Head of caudate nucleus (tissue), 42 donors: Measurements from ENCODE around the gene MGMT.

Experiments used
- DNase-seq, 42 donors: peaks; one replicate each; pipeline versions ENCODE4 v3.0.0 to v3.0.0-alpha.2; 2020 to 2021; ENCODE audit warnings: mixed read lengths in 7 of 42
- intact Hi-C: fragments of 100-400 bp; cut with DNase I; formaldehyde crosslinking; loops from one replicate; pipeline ENCODE4 v1.15.0; 2022

The MGMT gene

DNA sequence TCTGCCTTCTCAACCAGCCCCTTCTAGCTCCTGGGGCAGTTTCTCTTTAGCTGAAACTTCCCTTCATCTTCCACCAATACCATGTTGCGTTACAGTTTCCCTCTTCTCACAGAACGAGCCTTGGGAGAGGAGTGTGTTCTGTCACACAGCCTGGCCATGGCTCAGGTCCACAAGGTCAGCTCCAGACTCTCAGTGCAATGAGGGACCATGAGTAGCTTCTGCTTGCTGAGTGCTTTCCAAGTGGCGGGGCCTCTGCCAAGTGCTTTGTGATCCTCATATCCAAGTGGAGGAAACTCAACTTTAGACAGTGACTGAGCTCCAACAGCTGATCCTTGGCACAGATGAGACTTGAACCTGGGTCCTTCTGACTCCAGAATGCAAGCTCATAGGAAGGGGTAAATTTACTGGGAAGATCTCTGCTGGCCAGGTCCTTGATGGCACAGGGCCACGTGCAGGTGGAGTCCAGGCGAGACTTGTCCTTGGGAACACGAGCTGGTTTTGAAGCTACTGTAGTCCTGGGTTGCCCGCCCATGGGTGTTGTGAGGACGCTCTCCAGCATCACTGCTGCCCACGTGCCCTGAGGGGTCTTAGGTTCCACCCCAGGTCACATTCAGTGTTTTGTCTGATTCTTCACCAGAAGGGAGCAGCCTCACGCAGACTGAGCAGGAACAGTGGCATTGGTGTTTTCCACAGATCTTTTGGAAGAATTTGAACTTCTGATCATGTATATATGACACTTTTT, 259.0 kb downstream of the MGMT start:
- intact Hi-C loops: no loop called here
- peak in 1 of 42 donors; percentile 33 for DNase-seq

DNA sequence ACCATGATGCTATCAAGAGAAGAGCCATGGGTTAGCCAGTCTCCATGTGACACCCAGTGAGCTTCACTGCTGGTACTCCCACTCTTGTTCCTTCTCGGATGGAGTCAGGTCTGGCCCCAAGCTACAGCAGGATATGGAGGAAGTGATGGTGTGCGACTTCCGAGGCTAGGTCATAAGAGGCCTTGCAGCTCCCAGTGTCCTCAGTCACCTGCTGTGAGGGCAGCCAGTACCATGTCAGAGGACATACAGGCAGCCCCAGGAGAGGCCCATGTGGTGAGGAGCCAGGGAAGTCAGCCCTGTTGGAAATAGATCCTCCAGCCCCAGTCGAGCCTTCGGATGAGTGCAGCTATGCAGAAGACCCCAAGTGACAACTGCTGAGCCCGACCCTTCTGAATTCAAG, 260.0 kb downstream of the MGMT start:
- intact Hi-C loops: no loop called here
- DNase-seq: no peak

DNA sequence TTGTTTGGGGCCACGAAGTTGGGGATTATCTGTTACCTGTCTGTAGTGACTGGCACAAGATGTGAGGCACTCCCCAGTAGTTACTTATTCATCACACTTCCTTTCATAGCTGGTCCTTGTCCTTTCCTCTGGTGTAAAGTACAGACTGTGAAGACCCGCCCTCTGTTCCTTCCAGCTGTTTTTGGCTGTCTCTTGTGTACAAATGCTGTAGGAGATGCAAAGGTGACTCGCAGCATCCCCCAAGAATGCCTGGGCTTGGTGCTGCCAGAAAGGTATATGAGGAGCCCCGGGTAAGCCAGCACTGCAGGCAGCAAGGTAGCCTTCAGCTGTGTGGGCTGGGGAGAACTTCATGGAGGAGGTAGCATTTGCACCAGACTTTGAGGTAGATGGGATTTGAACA, 260.5 kb downstream of the MGMT start:
- DNase-seq: no peak
- intact Hi-C loops: no loop called here

- intact Hi-C loops: no loop called here
- no peak for DNase-seq
Measured at GRCh38 chr10:129728246-129728820, 261.3 kb downstream of the MGMT start.

DNA sequence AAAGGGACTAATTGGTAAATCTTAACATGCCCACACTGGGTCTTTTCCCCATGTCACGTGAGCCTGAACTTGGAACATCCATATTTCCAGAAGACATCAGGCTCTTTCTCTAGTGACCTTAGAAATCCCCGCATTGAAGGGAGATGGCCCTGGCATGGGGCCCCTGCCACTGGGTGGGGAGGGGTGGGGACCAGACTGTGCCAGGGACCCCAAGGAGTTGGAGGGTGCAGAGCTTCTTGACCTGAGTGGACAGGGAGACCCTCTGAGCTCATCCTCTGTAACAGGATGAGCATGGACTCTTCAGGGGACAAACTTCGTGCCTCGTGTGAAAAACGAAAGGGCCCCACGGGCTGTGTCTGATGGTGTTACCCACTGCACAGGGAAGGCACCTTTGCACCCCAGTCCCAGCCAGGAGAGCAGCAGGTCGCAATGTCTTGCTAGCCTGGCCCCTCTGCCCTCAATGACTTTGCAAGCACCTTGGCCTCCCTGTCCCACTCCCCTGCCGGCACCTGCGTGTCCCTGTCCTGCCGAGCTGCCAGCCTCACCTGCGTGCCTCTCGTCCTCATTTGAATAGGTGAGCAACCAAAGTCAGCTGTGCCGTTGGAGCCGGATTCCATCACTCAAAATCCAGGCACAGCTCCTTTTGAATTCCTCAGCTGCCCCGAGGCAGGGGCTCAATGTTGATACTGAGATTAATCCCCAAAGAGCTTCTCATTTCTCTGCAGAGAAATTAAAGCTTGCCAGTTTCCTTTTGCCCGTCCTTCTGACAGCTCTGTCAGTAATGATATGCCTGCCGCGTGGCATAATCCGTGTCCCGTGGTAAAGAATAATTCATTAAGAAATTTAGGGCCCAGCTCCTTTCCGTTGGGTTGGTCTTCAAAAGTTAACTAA, 262.1 kb downstream of the MGMT start:
- intact Hi-C loops: no loop called here
- peak in 2 of 42 donors; percentile 12 to 28 for DNase-seq

- intact Hi-C loops: no loop called here
- DNase-seq: peak in 9 of 42 donors; percentile 16 to 59 (median 30)
Measured at GRCh38 chr10:129730272-129730992, 263.4 kb downstream of the MGMT start.

DNA sequence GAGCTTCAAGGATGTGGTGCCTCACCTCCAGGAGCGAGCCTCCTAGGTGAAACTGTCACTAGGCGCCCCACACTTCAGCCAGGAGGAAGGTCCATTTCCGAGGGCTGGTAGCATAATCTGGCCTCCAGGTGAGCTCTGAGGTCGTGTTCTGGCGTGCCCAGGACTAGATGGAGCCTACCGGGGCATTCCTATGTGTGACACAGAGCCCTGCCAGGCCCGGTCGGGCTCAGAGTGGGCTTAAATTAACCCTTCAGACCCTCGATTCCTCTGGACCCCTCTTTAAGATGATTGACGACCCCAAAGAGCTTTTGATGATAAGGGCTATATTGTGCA, 263.9 kb downstream of the MGMT start:
- DNase-seq: no peak
- intact Hi-C loops: no loop called here

DNA sequence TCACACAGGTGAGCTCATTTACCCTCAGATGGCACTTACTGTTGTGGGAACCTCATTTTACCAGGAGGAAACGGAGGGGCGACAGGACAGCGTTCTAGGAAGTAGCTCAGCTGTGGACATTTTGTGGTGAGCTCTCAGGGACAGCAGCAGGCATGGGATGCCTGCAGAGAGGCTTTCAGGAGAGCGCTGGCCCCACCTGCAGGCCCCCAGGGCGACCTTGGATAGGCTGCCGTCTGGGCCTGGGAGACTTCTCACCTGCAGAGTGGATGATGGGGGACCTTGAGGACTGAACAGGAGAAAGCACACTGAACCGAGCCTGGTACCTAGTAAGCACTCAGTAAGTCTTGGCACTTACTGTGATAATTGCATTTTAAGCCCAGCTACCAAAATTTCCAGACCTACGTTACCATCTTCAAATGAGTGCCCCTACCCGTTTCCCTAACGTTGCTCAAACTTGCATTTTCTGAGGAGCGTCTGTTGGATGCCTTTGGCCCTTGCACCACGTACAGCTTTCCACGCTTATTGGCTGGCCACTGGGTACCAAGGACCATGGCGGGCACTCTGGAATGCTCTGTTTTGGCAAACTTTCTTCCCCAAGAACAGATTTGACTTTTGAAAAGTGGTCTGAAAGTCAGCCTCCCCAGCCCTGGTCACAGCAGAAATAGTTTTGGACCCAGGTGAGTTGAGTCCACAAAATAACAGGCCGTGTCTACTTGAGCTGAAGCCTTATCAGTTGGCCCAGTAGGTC, 273.7 kb downstream of the MGMT start:
- DNase-seq: peak in 3 of 42 donors; percentile 5 to 13 (median 8)
- intact Hi-C loops: no loop called here

DNA sequence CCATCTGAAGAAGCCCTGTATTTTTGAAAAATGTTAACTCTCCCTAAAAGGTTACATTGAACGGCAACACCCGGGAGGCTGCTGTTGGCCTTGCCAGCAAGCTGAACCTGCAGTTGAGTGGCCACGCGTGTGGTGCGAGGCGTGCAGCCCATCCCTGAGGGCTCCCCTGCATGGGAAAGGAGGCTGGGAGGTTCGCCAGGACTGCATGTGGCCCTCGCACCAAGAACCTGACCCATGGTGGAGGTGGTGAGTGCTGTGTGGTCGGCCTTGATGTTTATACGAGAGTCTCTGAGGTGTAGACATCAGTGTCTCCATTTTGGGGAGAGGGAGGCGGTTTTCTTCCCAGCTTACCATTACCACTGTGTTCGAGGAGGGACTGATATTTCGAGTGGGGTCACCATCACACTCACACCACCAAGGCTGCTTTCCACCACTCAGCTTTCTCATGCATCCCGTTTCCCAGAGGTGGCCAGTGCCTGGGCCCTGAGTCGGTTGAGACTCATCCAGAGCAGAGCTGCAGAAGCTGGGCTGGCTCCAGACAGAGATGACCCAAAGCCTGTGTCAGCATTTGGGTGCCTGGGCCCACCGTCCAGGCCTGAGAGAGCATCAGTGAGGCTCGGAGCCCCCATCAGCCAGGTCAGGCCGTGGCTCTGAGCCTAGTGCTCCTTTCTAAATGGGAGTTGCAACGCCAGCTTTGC, 274.4 kb downstream of the MGMT start:
- peak in 5 of 42 donors; percentile 8 to 27 (median 15) for DNase-seq
- intact Hi-C loops: no loop called here

DNA sequence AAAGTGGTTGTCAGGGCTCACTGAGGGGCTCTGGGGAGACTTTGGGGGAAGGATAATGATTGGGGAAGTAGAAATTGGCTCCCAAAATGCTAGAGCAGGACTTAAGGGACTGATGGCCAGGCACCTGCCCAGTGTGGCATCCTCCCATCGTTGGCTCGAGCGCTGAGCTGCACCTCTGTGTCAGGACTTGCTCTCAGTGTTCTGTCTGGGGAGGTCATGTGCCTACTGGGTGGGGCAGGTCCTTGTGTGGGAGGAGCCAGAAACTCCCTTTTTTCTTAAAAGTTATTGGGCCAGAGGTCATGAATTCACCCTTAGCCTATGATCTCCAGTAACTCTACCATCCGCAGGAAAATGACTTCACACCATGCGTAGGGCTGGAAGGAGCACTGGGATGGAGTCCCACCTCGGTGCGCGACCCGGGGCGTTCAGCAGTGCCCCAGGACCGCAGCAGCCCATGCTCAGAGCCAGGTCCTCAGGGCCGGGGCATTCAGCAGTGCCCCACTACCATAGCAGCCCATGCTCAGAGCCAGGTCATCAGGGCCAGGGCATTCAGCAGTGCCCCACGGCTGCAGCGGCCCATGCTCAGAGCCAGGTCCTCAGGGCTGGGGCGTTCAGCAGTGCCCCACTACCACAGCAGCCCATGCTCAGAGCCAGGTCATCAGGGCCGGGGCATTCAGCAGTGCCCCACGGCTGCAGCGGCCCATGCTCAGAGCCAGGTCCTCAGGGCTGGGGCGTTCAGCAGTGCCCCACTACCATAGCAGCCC, 275.1 kb downstream of the MGMT start:
- peak in 5 of 42 donors; percentile 1 to 37 (median 21) for DNase-seq
- intact Hi-C loops: no loop called here

GRCh38 chr10:129742742-129743550, 275.9 kb downstream of the MGMT start:
- intact Hi-C loops: no loop called here

DNA sequence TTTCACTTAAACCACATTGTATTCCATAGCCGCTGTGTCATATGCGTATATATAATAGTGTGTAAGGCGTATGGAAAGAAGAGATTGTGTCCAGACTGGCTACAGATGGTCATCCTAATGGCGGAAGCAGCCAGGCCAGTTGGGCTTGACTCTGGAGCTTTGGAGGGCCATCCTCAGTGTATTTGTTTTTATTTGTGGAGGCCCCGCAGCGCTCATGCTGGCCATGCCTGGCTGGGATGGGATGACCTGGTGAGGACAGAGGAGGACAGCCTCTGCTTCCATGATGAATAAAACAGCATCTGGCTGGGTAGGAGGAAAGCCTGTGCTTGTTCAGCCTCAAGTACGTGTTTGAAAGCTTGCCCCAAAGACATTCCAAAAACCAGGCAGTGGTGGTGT, 276.7 kb downstream of the MGMT start:
- intact Hi-C loops: no loop called here
- DNase-seq: peak in 3 of 42 donors; percentile 7 to 14 (median 7)

More at GRCh38 chr10:129742742-129743550, 275.9 kb downstream of the MGMT start:
- peak in 9 of 42 donors; percentile 2 to 27 (median 13) for DNase-seq

DNA sequence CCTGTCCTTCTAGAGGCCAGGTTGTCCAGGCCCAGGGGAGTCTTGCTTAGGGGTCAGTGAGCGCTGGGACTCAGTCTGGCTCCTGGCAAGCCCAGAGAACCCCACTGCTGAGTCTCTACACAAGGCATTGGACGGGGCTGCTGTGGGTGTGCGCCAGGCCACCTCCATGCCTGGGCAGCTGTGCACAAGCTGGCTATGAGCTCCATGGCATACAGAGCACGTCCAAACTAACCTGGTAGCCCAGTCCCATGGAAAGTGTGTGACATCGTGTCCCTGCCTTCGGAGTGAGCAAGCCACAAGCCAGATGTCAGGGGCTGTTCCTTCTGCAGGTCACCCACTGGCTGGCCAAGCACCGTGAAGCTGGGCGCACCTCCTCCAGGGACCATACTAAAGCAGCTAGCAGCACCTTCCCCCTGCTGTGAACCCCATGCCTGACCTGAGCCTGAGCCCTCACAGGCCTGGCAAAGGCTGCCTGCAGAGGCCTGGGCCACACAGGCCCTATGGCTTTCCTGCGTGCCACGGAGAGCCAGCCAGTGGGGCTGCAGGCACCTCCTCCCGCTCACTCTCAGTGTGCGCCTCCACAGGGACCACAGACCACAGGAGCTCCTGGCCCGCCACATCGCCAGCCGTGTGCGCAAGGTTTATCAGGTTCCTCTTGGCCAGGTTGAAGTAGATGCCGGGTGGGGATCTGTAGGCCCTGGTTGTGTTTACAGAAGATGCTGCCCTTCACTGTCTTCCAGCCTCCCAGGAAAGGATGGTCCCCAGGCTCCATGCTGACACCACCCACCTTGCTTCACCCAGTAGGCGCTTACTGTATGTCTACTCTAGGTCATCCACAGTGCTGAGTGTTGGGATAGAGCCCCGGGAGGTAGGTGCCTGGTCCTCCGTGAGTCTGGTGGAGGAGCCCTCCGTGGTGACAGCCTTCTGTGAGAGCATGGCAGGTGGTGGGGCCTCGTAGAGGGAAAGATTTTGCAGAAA, 277.4 kb downstream of the MGMT start:
- peak in 8 of 42 donors; percentile 7 to 26 (median 10) for DNase-seq
- intact Hi-C loops: no loop called here

GRCh38 chr10:129745186-129745750, 278.2 kb downstream of the MGMT start:
- intact Hi-C loops: no loop called here
- peak in 1 of 42 donors; percentile 32 for DNase-seq
